Endothelial cell of hepatic sinusoid (primary cell): Measurements from ENCODE around the gene MDC1.

Experiments
- in situ Hi-C: cut with HindIII; loops from 2 replicates; pipeline ENCODE4 v1.10.0; 2017; ENCODE audit warnings: low sequenced_read_pairs

MDC1 gene

GRCh38 chr6:30709101-30709868 is 7.8 kb downstream of the MDC1 start:
- in situ Hi-C loops = no loop called here

GRCh38 chr6:30707281-30707850 is 9.7 kb downstream of the MDC1 start:
- in situ Hi-C loops = no loop called here

GRCh38 chr6:30705620-30706019 is 11.5 kb downstream of the MDC1 start:
- in situ Hi-C loops = no loop called here

GRCh38 chr6:30703821-30704220 is 13.3 kb downstream of the MDC1 start:
- in situ Hi-C loops = no loop called here

GRCh38 chr6:30703011-30703410 is 14.1 kb downstream of the MDC1 start:
- in situ Hi-C loops = no loop called here

GRCh38 chr6:30700340-30700739 is 16.7 kb downstream of the MDC1 start:
- in situ Hi-C loops = no loop called here

- in situ Hi-C loops = no loop called here
Observed at GRCh38 chr6:30696432-30696831, 20.6 kb downstream of the MDC1 start.

GRCh38 chr6:30691208-30691847 is 25.8 kb downstream of the MDC1 start:
- in situ Hi-C loops = no loop called here

GRCh38 chr6:30690403-30691207 is 26.5 kb downstream of the MDC1 start, which contains the start of gene NRM:
TSS of gene NRM (minus strand) at chr6:30690984. CDS start at chr6:30690974, 10 bp downstream.
- in situ Hi-C loops = no loop called here

GRCh38 chr6:30689985-30690384 is 27.1 kb downstream of the MDC1 start:
- in situ Hi-C loops = no loop called here

GRCh38 chr6:30689022-30689865 is 27.8 kb downstream of the MDC1 start:
- in situ Hi-C loops = no loop called here

- in situ Hi-C loops = no loop called here
Observed at GRCh38 chr6:30688569-30688968, 28.5 kb downstream of the MDC1 start.

- in situ Hi-C loops = no loop called here
Observed at GRCh38 chr6:30687659-30688431, 29.2 kb downstream of the MDC1 start.

GRCh38 chr6:30686908-30687658 is 30.0 kb downstream of the MDC1 start:
- in situ Hi-C loops = no loop called here

- in situ Hi-C loops = no loop called here
Observed at GRCh38 chr6:30686009-30686907, 30.8 kb downstream of the MDC1 start, which contains the start of gene PPP1R18. TSS of gene PPP1R18 (minus strand) at chr6:30686645. CDS start at chr6:30686018, 627 bp downstream.

GRCh38 chr6:30685157-30686008 is 31.7 kb downstream of the MDC1 start:
- in situ Hi-C loops = no loop called here
